Measurements from ENCODE around the gene SIM2. TPM values are rescaled to one million over a fixed set of nuclear protein-coding genes. Genes with fewer than 3 reads are reported as not detected.

Gene SIM2
- polyA plus RNA-seq, 1 donor from 2014 or later = not detected

- Histone ChIP-seq H3K4me2 (ENCODE audit: low read length) (no peak overlapping the region), H3K79me2 (replicated peaks; ENCODE audit: insufficient read depth, low read length) (no peaks in the 10 kb centered on the region), H3K9me2 (ENCODE audit: insufficient read depth, low read length) (no peaks in the 10 kb centered on the region), H3F3A (ENCODE audit: insufficient read depth, low read length, poor library complexity, severe bottlenecking) (no peaks in the 10 kb centered on the region), H3K27me3 (ENCODE audit: insufficient read depth, low read depth, low read length) (no peaks in the 10 kb centered on the region), H3K36me3 (ENCODE audit: insufficient read depth, low read length) (peaks cover 3% of the 10 kb centered on the region), H3K9me3 (ENCODE audit: low read length) (peaks cover 12% of the 10 kb centered on the region), H3K9ac (ENCODE audit: low read length) (no peak overlapping the region), H3K4me3 (ENCODE audit: low read length) (no peak overlapping the region), H3K27ac (ENCODE audit: low read length) (no peak overlapping the region), H2AFZ (ENCODE audit: low read depth, low read length) (no peak overlapping the region), H4K20me1 (ENCODE audit: insufficient read depth) (no peaks in the 10 kb centered on the region)
- TF ChIP-seq POLR2AphosphoS5 (IDR thresholded peaks at IDR 0.05) = no peak
- TF ChIP-seq, protein P1, sequence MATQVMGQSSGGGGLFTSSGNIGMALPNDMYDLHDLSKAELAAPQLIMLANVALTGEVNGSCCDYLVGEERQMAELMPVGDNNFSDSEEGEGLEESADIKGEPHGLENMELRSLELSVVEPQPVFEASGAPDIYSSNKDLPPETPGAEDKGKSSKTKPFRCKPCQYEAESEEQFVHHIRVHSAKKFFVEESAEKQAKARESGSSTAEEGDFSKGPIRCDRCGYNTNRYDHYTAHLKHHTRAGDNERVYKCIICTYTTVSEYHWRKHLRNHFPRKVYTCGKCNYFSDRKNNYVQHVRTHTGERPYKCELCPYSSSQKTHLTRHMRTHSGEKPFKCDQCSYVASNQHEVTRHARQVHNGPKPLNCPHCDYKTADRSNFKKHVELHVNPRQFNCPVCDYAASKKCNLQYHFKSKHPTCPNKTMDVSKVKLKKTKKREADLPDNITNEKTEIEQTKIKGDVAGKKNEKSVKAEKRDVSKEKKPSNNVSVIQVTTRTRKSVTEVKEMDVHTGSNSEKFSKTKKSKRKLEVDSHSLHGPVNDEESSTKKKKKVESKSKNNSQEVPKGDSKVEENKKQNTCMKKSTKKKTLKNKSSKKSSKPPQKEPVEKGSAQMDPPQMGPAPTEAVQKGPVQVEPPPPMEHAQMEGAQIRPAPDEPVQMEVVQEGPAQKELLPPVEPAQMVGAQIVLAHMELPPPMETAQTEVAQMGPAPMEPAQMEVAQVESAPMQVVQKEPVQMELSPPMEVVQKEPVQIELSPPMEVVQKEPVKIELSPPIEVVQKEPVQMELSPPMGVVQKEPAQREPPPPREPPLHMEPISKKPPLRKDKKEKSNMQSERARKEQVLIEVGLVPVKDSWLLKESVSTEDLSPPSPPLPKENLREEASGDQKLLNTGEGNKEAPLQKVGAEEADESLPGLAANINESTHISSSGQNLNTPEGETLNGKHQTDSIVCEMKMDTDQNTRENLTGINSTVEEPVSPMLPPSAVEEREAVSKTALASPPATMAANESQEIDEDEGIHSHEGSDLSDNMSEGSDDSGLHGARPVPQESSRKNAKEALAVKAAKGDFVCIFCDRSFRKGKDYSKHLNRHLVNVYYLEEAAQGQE (IDR thresholded peaks at IDR 0.05; ENCODE audit: borderline replicate concordance) = no peak
- TF ChIP-seq SMC3 (conservative IDR thresholded peaks at IDR 0.05; ENCODE audit: poor library complexity) = no peak
- no peak for TF ChIP-seq EZH2 (IDR thresholded peaks at IDR 0.05; ENCODE audit: borderline replicate concordance, insufficient read depth, low read length, poor library complexity, severe bottlenecking)
- TF ChIP-seq TAF1 (IDR thresholded peaks at IDR 0.05; ENCODE audit: low read depth) = no peak
- no peak for TF ChIP-seq RAD21 (conservative IDR thresholded peaks at IDR 0.05)
Measured at GRCh38 chr21:36796070-36796469, 97.2 kb downstream of the SIM2 start.

DNA sequence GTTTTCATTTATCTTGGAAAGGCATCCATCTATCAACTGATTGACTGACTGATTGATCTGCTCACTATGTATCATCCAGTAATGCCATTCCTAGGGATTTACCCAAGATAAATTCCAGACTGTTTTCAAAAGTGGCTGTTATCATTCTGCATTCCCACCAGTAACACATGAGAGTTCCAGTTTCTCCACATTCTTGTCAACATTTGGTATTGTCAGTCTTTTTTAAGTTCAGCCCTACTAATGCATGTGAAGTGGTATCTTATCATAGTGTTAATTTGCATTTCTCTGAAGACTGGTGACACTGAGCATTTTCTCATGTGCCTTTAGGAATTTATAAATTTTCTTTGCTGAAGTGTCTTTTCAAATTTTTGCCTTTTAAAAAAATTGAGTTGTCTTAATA, 99.6 kb downstream of the SIM2 start:
- no peak for TF ChIP-seq RAD21 (conservative IDR thresholded peaks at IDR 0.05)
- no peak for TF ChIP-seq CTCF (IDR thresholded peaks at IDR 0.05; ENCODE audit: poor library complexity, severe bottlenecking)
- no peak for TF ChIP-seq SMC3 (conservative IDR thresholded peaks at IDR 0.05; ENCODE audit: poor library complexity)
- no peak for TF ChIP-seq EZH2 (IDR thresholded peaks at IDR 0.05; ENCODE audit: borderline replicate concordance, insufficient read depth, low read length, poor library complexity, severe bottlenecking)
- no peak for TF ChIP-seq POLR2AphosphoS5 (IDR thresholded peaks at IDR 0.05)
- TF ChIP-seq, protein P1 (IDR thresholded peaks at IDR 0.05; ENCODE audit: borderline replicate concordance) = no peak
- no peak for TF ChIP-seq MXI1 (conservative IDR thresholded peaks at IDR 0.05; ENCODE audit: poor library complexity, severe bottlenecking)
- TF ChIP-seq EP300 (conservative IDR thresholded peaks at IDR 0.05; ENCODE audit: poor library complexity, severe bottlenecking) = no peak
- TF ChIP-seq TAF1 (IDR thresholded peaks at IDR 0.05; ENCODE audit: low read depth) = no peak
- H4K20me1 ChIP-seq (ENCODE audit: insufficient read depth) = no peaks in the 10 kb centered on the region
- H3K27ac ChIP-seq (ENCODE audit: low read length) = no peak overlapping the region
- H3K27me3 ChIP-seq (ENCODE audit: insufficient read depth, low read depth, low read length) = no peaks in the 10 kb centered on the region
- H3K4me3 ChIP-seq (ENCODE audit: low read length) = no peak overlapping the region
- H3K79me2 ChIP-seq (replicated peaks; ENCODE audit: insufficient read depth, low read length) = no peaks in the 10 kb centered on the region
- peaks cover 3% of the 10 kb centered on the region for H3K36me3 ChIP-seq (ENCODE audit: insufficient read depth, low read length)
- H3K9me3 ChIP-seq (ENCODE audit: low read length) = peaks cover 12% of the 10 kb centered on the region
- H2AFZ ChIP-seq (ENCODE audit: low read depth, low read length) = no peak overlapping the region
- no peak overlapping the region for H3K4me2 ChIP-seq (ENCODE audit: low read length)
- H3F3A ChIP-seq (ENCODE audit: insufficient read depth, low read length, poor library complexity, severe bottlenecking) = no peaks in the 10 kb centered on the region
- H3K9ac ChIP-seq (ENCODE audit: low read length) = no peak overlapping the region
- H3K9me2 ChIP-seq (ENCODE audit: insufficient read depth, low read length) = no peaks in the 10 kb centered on the region

Other genes starting within 250 kb of the SIM2 start
- not detected in 2 replicates for gene CLDN14, start 219.0 kb upstream of the SIM2 start, polyA plus RNA-seq